Tibial artery (tissue), 4 donors: ENCODE measurements around the gene PKP4.

Experiments
- DNase-seq, 2 donors: peaks; one replicate each; pipeline ENCODE4 v3.0.0-alpha.2; 2019
- H3K27ac ChIP-seq, 2 donors: fragments of 200-600 bp; sonication (generic) in 1 of 2; 1 replicate in 1 of 2; 2 replicates in 1 of 2; pipeline ENCODE4 v1.5.1; 2018 to 2019; ENCODE audit warnings: mild to moderate bottlenecking in 1 of 2
- H3K27me3 ChIP-seq, 2 donors: fragments of 200-600 bp; sonication (generic) in 1 of 2; one replicate each; pipeline versions ENCODE4 v1.5.1 to v1.6.0; 2016 to 2019
- H3K36me3 ChIP-seq, 3 donors: fragments of 200-600 bp; sonication (generic) in 2 of 3; one replicate each; pipeline ENCODE4 v1.5.1; 2016 to 2019; ENCODE audit warnings: mild to moderate bottlenecking in 2 of 3
- H3K4me1 ChIP-seq, 4 donors: fragments of 200-600 bp; sonication (generic) in 2 of 4; 1 replicate in 3 of 4; 2 replicates in 1 of 4; pipeline ENCODE4 v1.5.1; 2016 to 2019
- H3K4me3 ChIP-seq, 2 donors: fragments of 200-600 bp; sonication (generic) in 1 of 2; 1 replicate in 1 of 2; 2 replicates in 1 of 2; pipeline ENCODE4 v1.5.1; 2018 to 2019; ENCODE audit warnings: mild to moderate bottlenecking in 2 of 2
- H3K9me3 ChIP-seq, 3 donors: fragments of 200-600 bp; sonication (generic) in 1 of 3; one replicate each; pipeline ENCODE4 v1.5.1; 2016 to 2019
- CTCF ChIP-seq, 2 experiments: fragments of 200-600 bp in 1 of 2; fragments of 450-650 bp in 1 of 2; IDR thresholded peaks; one replicate each; pipeline ENCODE4 v1.5.1; 2017 to 2019; ENCODE audit warnings: antibody characterized with exemption in 2 of 2, mild to moderate bottlenecking in 1 of 2, moderate library complexity in 1 of 2
- intact Hi-C: fragments of 100-400 bp; cut with DNase I; formaldehyde crosslinking; loops from one replicate; pipeline ENCODE4 v1.15.0; 2023; ENCODE audit warnings: low total_unique reads

The PKP4 gene

GRCh38 chr2:158497486-158497885, 40.7 kb downstream of the PKP4 start:
- H3K4me3 ChIP-seq: no peak overlapping the region
- no peak for DNase-seq
- intact Hi-C loops: no loop called here
- no peak for TF ChIP-seq CTCF (IDR thresholded peaks at IDR 0.05)
- no peaks in the 10 kb centered on the region for H3K9me3 ChIP-seq
- no peak overlapping the region for H3K27ac ChIP-seq
- no peaks in the 10 kb centered on the region for H3K27me3 ChIP-seq
- H3K4me1 ChIP-seq: peaks cover 0 to 26% (median 9%) of the 10 kb centered on the region in 4 donors
- H3K36me3 ChIP-seq: no peaks in the 10 kb centered on the region

GRCh38 chr2:158498043-158498748, 41.4 kb downstream of the PKP4 start:
- peaks cover 0 to 33% (median 9%) of the 10 kb centered on the region in 4 donors for H3K4me1 ChIP-seq
- no peak for TF ChIP-seq CTCF (IDR thresholded peaks at IDR 0.05)
- intact Hi-C loops: no loop called here
- no peak for DNase-seq
- H3K27ac ChIP-seq: no peak overlapping the region
- no peaks in the 10 kb centered on the region for H3K27me3 ChIP-seq
- no peak overlapping the region for H3K4me3 ChIP-seq
- no peaks in the 10 kb centered on the region for H3K36me3 ChIP-seq
- H3K9me3 ChIP-seq: no peaks in the 10 kb centered on the region

- intact Hi-C loops: no loop called here
Observed at GRCh38 chr2:158498749-158499136, 42.0 kb downstream of the PKP4 start.

GRCh38 chr2:158499383-158499782, 42.6 kb downstream of the PKP4 start:
- intact Hi-C loops: no loop called here

More at GRCh38 chr2:158498749-158499136, 42.0 kb downstream of the PKP4 start:
- Histone ChIP-seq H3K27me3 (no peaks in the 10 kb centered on the region), H3K36me3 (no peaks in the 10 kb centered on the region), H3K4me1 (peaks cover 0 to 29% (median 8%) of the 10 kb centered on the region in 4 donors), H3K27ac (no peak overlapping the region), H3K9me3 (no peaks in the 10 kb centered on the region), H3K4me3 (no peak overlapping the region)
- no peak for DNase-seq
- TF ChIP-seq CTCF (IDR thresholded peaks at IDR 0.05): no peak

GRCh38 chr2:158500333-158500732, 43.6 kb downstream of the PKP4 start:
- intact Hi-C loops: no loop called here
- no peaks in the 10 kb centered on the region for H3K27me3 ChIP-seq
- no peak for TF ChIP-seq CTCF (IDR thresholded peaks at IDR 0.05)
- H3K36me3 ChIP-seq: no peaks in the 10 kb centered on the region
- H3K4me3 ChIP-seq: no peak overlapping the region
- peaks cover 0 to 28% (median 8%) of the 10 kb centered on the region in 4 donors for H3K4me1 ChIP-seq
- H3K9me3 ChIP-seq: no peaks in the 10 kb centered on the region
- H3K27ac ChIP-seq: no peak overlapping the region
- DNase-seq: no peak

More at GRCh38 chr2:158499383-158499782, 42.6 kb downstream of the PKP4 start:
- Histone ChIP-seq H3K27me3 (no peaks in the 10 kb centered on the region), H3K36me3 (no peaks in the 10 kb centered on the region), H3K4me3 (no peak overlapping the region), H3K4me1 (peaks cover 0 to 28% (median 8%) of the 10 kb centered on the region in 4 donors), H3K9me3 (no peaks in the 10 kb centered on the region), H3K27ac (no peak overlapping the region)
- no peak for DNase-seq
- no peak for TF ChIP-seq CTCF (IDR thresholded peaks at IDR 0.05)
